Endodermal cell (in vitro differentiated cells): ENCODE results near the gene UBXN10. TPM values are rescaled to one million over a fixed set of nuclear protein-coding genes. Genes with fewer than 3 reads are reported as not detected.

Source experiments
- DNase-seq: peaks from one replicate; pipeline ENCODE4 v3.0.0-alpha.2; 2017
- H3K27ac ChIP-seq: 2 replicates; pipeline ENCODE4 v1.5.1; 2013; ENCODE audit warnings: mild to moderate bottlenecking, low read depth, low read length, moderate library complexity
- H3K27me3 ChIP-seq: 2 replicates; pipeline ENCODE4 v1.6.1; 2013; ENCODE audit warnings: mild to moderate bottlenecking, low read length, moderate library complexity; ENCODE audit not compliant: insufficient read depth, control insufficient read depth, poor library complexity, severe bottlenecking
- H3K36me3 ChIP-seq: 2 replicates; pipeline ENCODE4 v1.7.0; 2013; ENCODE audit warnings: mild to moderate bottlenecking, low read length, moderate library complexity; ENCODE audit not compliant: control insufficient read depth, insufficient read depth
- H3K4me1 ChIP-seq: one replicate; pipeline ENCODE4 v1.7.0; 2013; ENCODE audit warnings: low read length; ENCODE audit not compliant: control insufficient read depth, insufficient read depth
- H3K4me3 ChIP-seq: 2 replicates; pipeline ENCODE4 v1.5.1; 2013; ENCODE audit warnings: mild to moderate bottlenecking, low read length, moderate library complexity
- H3K9ac ChIP-seq: 2 replicates; pipeline ENCODE4 v1.6.1; 2013; ENCODE audit warnings: mild to moderate bottlenecking, low read length, moderate library complexity; ENCODE audit not compliant: poor library complexity, severe bottlenecking; ENCODE audit errors: extremely low read depth
- H3K9me3 ChIP-seq: 2 replicates; pipeline ENCODE4 v1.6.1; 2013; ENCODE audit warnings: mild to moderate bottlenecking, low read length, moderate library complexity; ENCODE audit not compliant: control insufficient read depth
- H3K27ac Mint-ChIP-seq: 2 replicates; pipeline ENCODE4 v1.8.0; 2020; ENCODE audit warnings: mixed read lengths
- H3K27me3 Mint-ChIP-seq: 2 replicates; pipeline ENCODE4 v1.8.0; 2021; ENCODE audit warnings: mild to moderate bottlenecking, mixed read lengths; ENCODE audit not compliant: insufficient read depth
- H3K36me3 Mint-ChIP-seq: 2 replicates; pipeline ENCODE4 v1.8.0; 2020; ENCODE audit warnings: low read depth, mixed read lengths
- H3K4me1 Mint-ChIP-seq: 2 replicates; pipeline ENCODE4 v1.8.0; 2020; ENCODE audit warnings: mixed read lengths
- H3K4me3 Mint-ChIP-seq: 2 replicates; pipeline ENCODE4 v1.8.0; 2020; ENCODE audit warnings: mild to moderate bottlenecking, moderate library complexity, mixed read lengths
- H3K9me3 Mint-ChIP-seq: 2 replicates; pipeline ENCODE4 v1.8.0; 2020; ENCODE audit warnings: mild to moderate bottlenecking, mixed read lengths
- WGBS, 2 experiments: methylation state at CpG; one replicate each; pipeline versions ENCODE4 v1.1.5 to v1.1.7; 2013; ENCODE audit warnings: missing lambda C conversion rate in 2 of 2, mixed read lengths in 1 of 2; ENCODE audit not compliant: insufficient coverage in 1 of 2, insufficient read length in 1 of 2; 5-methylcytosine and 5-hydroxymethylcytosine counted together
- total RNA-seq, 2 donors: library from RNA; stranded (reverse); fragmentation: NEBNext Ultra II Directional in 1 of 2; extraction: Animal tissue kit (Norgen Biotek cat#: 25700) in 1 of 2; gene quantifications; 2 replicates in 1 of 2; 3 replicates in 1 of 2; pipeline ENCODE4 v1.2.1, GENCODE V29; 2021
- TF ChIP-seq, protein P1 (sequence below): fragments of 200-600 bp; sonication (generic); conservative IDR thresholded peaks from 2 replicates; pipeline ENCODE4 v1.5.0; 2021; ENCODE audit warnings: antibody characterized with exemption, mild to moderate bottlenecking

The UBXN10 gene
- total RNA-seq, 2 donors from 2014 or later: 1.7 to 2.6 TPM

DNA sequence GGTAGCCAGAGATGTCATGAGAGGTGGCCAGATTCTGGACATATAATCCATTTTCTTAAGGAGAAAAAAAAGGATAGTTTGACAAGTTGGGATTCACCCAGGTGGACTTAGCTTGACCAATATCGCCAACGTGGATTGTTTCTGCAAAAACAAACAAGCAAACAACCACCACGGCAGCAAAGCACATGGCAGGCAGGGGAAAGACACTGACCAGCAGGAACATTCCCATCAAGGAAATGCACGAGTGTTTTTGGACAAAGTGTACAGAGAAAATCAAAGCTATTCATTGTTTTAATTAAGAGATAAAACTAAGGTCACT is 9.5 kb downstream of the UBXN10 start:
- WGBS, 2 experiments: 85 to 95% methylated on average over 3 to 4 of the region's 4 CpGs
- no peak overlapping the region for H3K4me3 Mint-ChIP-seq

DNA sequence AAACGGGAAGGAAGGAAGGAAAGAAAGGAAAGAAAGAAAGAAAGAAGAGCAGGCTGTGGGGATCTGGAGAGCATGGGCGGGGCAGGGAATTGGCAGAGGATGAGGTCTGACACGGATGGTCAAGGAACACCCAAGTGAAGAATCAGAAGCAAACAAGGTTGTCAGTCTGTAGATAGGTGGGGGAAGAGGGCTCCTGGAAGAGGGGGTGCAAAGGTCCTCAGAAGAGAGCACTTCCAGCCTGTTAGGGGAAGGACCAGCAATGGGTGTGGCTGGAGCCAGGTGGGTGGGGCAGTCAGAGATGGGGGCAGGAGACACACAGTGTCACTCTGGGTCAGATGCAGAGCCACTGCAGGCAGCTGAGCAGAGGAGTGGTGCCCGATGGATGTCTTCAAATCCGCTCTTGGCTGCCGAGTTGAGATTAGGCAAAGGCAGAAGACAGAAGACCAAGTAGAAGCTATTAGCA is 11.5 kb downstream of the UBXN10 start:
- peaks cover 4% of the 10 kb centered on the region for H3K27me3 Mint-ChIP-seq

More for the DNA sequence above, 9.5 kb downstream of the UBXN10 start:
- TF ChIP-seq, protein P1, sequence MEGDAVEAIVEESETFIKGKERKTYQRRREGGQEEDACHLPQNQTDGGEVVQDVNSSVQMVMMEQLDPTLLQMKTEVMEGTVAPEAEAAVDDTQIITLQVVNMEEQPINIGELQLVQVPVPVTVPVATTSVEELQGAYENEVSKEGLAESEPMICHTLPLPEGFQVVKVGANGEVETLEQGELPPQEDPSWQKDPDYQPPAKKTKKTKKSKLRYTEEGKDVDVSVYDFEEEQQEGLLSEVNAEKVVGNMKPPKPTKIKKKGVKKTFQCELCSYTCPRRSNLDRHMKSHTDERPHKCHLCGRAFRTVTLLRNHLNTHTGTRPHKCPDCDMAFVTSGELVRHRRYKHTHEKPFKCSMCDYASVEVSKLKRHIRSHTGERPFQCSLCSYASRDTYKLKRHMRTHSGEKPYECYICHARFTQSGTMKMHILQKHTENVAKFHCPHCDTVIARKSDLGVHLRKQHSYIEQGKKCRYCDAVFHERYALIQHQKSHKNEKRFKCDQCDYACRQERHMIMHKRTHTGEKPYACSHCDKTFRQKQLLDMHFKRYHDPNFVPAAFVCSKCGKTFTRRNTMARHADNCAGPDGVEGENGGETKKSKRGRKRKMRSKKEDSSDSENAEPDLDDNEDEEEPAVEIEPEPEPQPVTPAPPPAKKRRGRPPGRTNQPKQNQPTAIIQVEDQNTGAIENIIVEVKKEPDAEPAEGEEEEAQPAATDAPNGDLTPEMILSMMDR: no peak
- H3K27me3 Mint-ChIP-seq: peaks cover 2% of the 10 kb centered on the region
- Histone ChIP-seq H3K36me3 (no peaks in the 10 kb centered on the region), H3K27ac (no peak overlapping the region), H3K4me1 (peaks cover 6% of the 10 kb centered on the region), H3K9ac (no peak overlapping the region), H3K9me3 (no peaks in the 10 kb centered on the region), H3K27me3 (no peaks in the 10 kb centered on the region), H3K4me3 (no peak overlapping the region)
- H3K27ac Mint-ChIP-seq: no peak overlapping the region
- peaks cover 18% of the 10 kb centered on the region for H3K4me1 Mint-ChIP-seq
- H3K36me3 Mint-ChIP-seq: peaks cover 4% of the 10 kb centered on the region
- no peak for DNase-seq
- no peaks in the 10 kb centered on the region for H3K9me3 Mint-ChIP-seq

DNA sequence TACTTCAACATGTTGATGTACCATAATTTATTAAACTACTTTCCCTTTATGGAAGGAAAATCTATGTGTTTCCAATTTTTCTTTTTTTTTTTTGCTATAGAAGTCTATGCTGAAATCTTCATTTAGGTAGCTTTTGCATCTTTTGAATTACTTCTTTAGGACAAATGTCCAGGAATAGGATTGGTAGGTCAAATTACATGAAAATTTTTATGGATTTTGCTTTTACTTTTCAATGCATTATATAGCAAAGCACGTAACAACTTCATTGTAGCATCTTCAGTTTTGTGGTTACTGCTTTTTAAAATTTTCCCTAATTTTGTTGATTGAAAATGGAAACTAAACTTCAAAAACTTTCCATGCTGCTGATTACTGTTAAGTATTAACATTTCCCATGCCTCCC is 12.4 kb downstream of the UBXN10 start:
- Histone ChIP-seq H3K4me3 (no peak overlapping the region), H3K27ac (no peak overlapping the region), H3K4me1 (peaks cover 6% of the 10 kb centered on the region), H3K27me3 (no peaks in the 10 kb centered on the region), H3K9ac (no peak overlapping the region), H3K9me3 (no peaks in the 10 kb centered on the region), H3K36me3 (no peaks in the 10 kb centered on the region)
- H3K4me1 Mint-ChIP-seq: peaks cover 24% of the 10 kb centered on the region
- H3K4me3 Mint-ChIP-seq: no peak overlapping the region
- H3K36me3 Mint-ChIP-seq: no peaks in the 10 kb centered on the region
- WGBS, 2 experiments: 100% methylated on average over 1 of the region's 1 CpG; no CpG with 5 or more reads in 1 of the 2 experiments
- no peaks in the 10 kb centered on the region for H3K9me3 Mint-ChIP-seq
- DNase-seq: no peak
- peaks cover 5% of the 10 kb centered on the region for H3K27me3 Mint-ChIP-seq
- H3K27ac Mint-ChIP-seq: no peak overlapping the region
- TF ChIP-seq, protein P1: no peak

More for the DNA sequence above, 11.5 kb downstream of the UBXN10 start:
- H3K27me3 ChIP-seq: no peaks in the 10 kb centered on the region
- DNase-seq: no peak
- no peak overlapping the region for H3K27ac Mint-ChIP-seq
- no peak overlapping the region for H3K27ac ChIP-seq
- peaks cover 24% of the 10 kb centered on the region for H3K4me1 Mint-ChIP-seq
- H3K4me3 Mint-ChIP-seq: no peak overlapping the region
- H3K4me1 ChIP-seq: peaks cover 6% of the 10 kb centered on the region
- H3K9me3 Mint-ChIP-seq: no peaks in the 10 kb centered on the region
- TF ChIP-seq, protein P1: no peak
- no peak overlapping the region for H3K4me3 ChIP-seq
- H3K36me3 ChIP-seq: no peaks in the 10 kb centered on the region
- no peaks in the 10 kb centered on the region for H3K9me3 ChIP-seq
- no peak overlapping the region for H3K9ac ChIP-seq
- H3K36me3 Mint-ChIP-seq: no peaks in the 10 kb centered on the region
- WGBS, 2 experiments: 92 to 100% methylated on average over 3 to 6 of the region's 6 CpGs
